Measurements from ENCODE around the gene SLC6A3. TPM values are rescaled to one million over a fixed set of nuclear protein-coding genes. Genes with fewer than 3 reads are reported as not detected.

The SLC6A3 gene
- total RNA-seq, 2 experiments from 2014 or later = not detected

DNA sequence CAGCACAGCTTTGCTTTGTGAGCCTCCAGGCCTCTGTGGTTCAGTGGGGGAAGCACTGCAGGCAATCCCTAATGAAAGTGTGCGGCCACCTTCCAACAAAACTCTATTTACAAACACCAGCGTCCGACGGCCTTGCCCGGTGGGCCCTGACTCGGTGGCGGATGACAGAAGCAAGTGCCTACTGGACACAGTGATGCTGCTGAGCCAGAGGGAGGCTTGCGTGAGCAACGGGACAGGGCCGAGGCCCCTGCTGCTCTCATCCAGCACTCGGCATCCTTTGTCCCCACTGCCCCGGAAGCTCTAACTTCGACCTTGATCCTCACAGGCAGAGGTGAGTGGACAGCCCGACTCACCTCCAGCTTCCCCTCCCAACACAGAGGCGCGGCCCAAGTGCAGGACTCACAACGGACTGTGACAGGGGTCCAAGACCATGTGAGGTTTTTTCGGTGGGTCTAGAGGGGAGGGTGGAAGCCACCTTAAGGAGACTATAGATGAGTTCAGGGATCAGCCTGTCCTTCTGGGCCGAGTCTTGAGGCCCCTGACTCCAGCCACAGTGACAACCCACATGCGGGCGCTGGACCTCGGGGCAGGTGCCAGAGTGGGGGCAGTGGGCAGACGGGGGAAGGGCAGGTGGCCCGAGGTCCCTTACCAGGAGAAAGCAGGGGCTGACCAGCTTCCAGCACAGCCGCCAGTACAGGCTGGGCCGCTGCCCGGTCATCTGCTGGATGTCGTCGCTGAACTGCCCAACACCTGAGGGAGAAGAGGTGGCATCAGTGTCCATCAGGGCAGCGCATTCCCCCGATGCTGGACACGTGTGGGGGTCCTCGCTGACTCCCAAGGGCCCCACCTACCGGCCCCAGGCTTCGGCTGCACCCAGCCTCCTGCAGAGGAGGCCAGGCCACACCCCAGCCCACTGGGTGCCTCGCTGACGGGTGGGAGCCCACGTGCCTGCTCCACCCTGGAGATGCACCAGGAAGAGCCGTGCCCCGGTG is 39.4 kb downstream of the SLC6A3 start:
- Mint-ChIP-seq H3K36me3 (ENCODE audit: low read depth) (no peaks in the 10 kb centered on the region), H3K27ac (no peak overlapping the region), H3K4me1 (ENCODE audit: low read depth) (no peaks in the 10 kb centered on the region), H3K9me3 (no peaks in the 10 kb centered on the region), H3K4me3 (no peak overlapping the region), H3K27me3 (peaks cover 11% of the 10 kb centered on the region)
- TF ChIP-seq, protein P1, sequence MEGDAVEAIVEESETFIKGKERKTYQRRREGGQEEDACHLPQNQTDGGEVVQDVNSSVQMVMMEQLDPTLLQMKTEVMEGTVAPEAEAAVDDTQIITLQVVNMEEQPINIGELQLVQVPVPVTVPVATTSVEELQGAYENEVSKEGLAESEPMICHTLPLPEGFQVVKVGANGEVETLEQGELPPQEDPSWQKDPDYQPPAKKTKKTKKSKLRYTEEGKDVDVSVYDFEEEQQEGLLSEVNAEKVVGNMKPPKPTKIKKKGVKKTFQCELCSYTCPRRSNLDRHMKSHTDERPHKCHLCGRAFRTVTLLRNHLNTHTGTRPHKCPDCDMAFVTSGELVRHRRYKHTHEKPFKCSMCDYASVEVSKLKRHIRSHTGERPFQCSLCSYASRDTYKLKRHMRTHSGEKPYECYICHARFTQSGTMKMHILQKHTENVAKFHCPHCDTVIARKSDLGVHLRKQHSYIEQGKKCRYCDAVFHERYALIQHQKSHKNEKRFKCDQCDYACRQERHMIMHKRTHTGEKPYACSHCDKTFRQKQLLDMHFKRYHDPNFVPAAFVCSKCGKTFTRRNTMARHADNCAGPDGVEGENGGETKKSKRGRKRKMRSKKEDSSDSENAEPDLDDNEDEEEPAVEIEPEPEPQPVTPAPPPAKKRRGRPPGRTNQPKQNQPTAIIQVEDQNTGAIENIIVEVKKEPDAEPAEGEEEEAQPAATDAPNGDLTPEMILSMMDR (IDR thresholded peaks at IDR 0.05) = no peak
- ATAC-seq = no peak
- DNase-seq = no peak
- intact Hi-C loops (cut with micrococcal nuclease) = no loop called here
- POLR2A ChIA-PET = no interaction called here
- CTCF ChIA-PET = no interaction called here

- Mint-ChIP-seq H3K27ac (no peak overlapping the region), H3K27me3 (peaks cover 9% of the 10 kb centered on the region), H3K36me3 (ENCODE audit: low read depth) (no peaks in the 10 kb centered on the region), H3K4me3 (no peak overlapping the region), H3K9me3 (no peaks in the 10 kb centered on the region), H3K4me1 (ENCODE audit: low read depth) (no peaks in the 10 kb centered on the region)
- DNase-seq = no peak
- TF ChIP-seq, protein P1 (IDR thresholded peaks at IDR 0.05) = no peak
- CTCF ChIA-PET = no interaction called here
- intact Hi-C loops (cut with micrococcal nuclease) = no loop called here
- POLR2A ChIA-PET = no interaction called here
- ATAC-seq = no peak
These were observed 40.1 kb downstream of the SLC6A3 start for GRCh38 chr5:1405121-1405520.

- no peak overlapping the region for H3K27ac Mint-ChIP-seq
- CTCF ChIA-PET = no interaction called here
- POLR2A ChIA-PET = no interaction called here
- H3K27me3 Mint-ChIP-seq = peaks cover 9% of the 10 kb centered on the region
- H3K36me3 Mint-ChIP-seq (ENCODE audit: low read depth) = no peaks in the 10 kb centered on the region
- H3K4me1 Mint-ChIP-seq (ENCODE audit: low read depth) = no peaks in the 10 kb centered on the region
- intact Hi-C loops (cut with micrococcal nuclease) = no loop called here
- DNase-seq = no peak
- TF ChIP-seq, protein P1 (IDR thresholded peaks at IDR 0.05) = no peak
- no peak for ATAC-seq
- no peak overlapping the region for H3K4me3 Mint-ChIP-seq
- peaks cover 1% of the 10 kb centered on the region for H3K9me3 Mint-ChIP-seq
These were observed 41.2 kb downstream of the SLC6A3 start for GRCh38 chr5:1404062-1404461.

- Mint-ChIP-seq H3K4me1 (ENCODE audit: low read depth) (no peaks in the 10 kb centered on the region), H3K27me3 (peaks cover 9% of the 10 kb centered on the region), H3K36me3 (ENCODE audit: low read depth) (no peaks in the 10 kb centered on the region), H3K9me3 (peaks cover 1% of the 10 kb centered on the region), H3K4me3 (no peak overlapping the region), H3K27ac (no peak overlapping the region)
- TF ChIP-seq, protein P1 (IDR thresholded peaks at IDR 0.05) = no peak
- ATAC-seq (no peak), DNase-seq (no peak)
- POLR2A ChIA-PET = no interaction called here
- intact Hi-C loops (cut with micrococcal nuclease) = no loop called here
- CTCF ChIA-PET = no interaction called here
These were observed 42.5 kb downstream of the SLC6A3 start for GRCh38 chr5:1402611-1403255.

- TF ChIP-seq, protein P1 (IDR thresholded peaks at IDR 0.05) = no peak
- no peaks in the 10 kb centered on the region for H3K4me1 Mint-ChIP-seq (ENCODE audit: low read depth)
- ChIA-PET CTCF (no interaction called here), POLR2A (no interaction called here)
- peaks cover 12% of the 10 kb centered on the region for H3K27me3 Mint-ChIP-seq
- no peaks in the 10 kb centered on the region for H3K36me3 Mint-ChIP-seq (ENCODE audit: low read depth)
- ATAC-seq (no peak), DNase-seq (no peak)
- no peak overlapping the region for H3K4me3 Mint-ChIP-seq
- no peak overlapping the region for H3K27ac Mint-ChIP-seq
- intact Hi-C loops (cut with micrococcal nuclease) = no loop called here
- H3K9me3 Mint-ChIP-seq = peaks cover 1% of the 10 kb centered on the region
These were observed 43.6 kb downstream of the SLC6A3 start for GRCh38 chr5:1401536-1402138.
